ENCODE results near the gene CALML3.

DNA sequence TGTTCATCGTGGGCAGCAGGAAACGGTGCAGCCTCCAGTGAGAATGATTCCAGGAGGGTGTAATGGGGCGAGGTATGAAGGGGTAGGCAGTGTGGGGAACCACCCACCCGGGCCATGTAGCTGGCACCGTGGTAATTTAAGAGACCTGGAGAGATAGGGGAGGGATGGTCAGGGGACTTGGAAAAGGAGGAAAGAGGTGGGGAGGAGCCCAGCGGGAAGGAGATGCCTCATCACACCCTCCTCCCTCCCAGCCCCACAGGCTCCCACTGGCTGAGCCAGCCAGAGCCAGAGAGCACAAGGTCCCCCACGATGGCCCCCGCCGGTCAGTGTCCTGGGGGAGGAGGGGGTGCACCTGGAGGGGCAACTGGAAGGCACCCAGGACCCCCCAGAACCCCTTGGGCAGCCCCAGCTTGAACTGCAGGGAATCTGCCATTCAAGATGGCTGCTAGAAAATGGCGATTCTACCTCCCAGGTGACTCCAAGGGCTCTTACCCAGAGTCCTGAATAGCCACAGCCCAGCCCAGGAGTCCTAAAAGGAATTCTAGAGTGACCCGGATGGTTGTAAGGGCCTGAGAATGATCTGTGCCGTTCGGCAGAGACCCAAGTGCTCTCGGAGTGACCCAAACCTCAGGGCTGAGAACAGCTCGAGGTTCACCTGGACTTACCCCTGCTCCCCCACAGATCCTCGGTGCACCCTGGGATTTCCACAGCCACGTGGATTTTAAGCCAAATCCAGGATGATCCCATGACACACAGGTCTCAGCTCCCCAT, 28.8 kb downstream of the CALML3 start:
- TF ChIP-seq, protein P1, sequence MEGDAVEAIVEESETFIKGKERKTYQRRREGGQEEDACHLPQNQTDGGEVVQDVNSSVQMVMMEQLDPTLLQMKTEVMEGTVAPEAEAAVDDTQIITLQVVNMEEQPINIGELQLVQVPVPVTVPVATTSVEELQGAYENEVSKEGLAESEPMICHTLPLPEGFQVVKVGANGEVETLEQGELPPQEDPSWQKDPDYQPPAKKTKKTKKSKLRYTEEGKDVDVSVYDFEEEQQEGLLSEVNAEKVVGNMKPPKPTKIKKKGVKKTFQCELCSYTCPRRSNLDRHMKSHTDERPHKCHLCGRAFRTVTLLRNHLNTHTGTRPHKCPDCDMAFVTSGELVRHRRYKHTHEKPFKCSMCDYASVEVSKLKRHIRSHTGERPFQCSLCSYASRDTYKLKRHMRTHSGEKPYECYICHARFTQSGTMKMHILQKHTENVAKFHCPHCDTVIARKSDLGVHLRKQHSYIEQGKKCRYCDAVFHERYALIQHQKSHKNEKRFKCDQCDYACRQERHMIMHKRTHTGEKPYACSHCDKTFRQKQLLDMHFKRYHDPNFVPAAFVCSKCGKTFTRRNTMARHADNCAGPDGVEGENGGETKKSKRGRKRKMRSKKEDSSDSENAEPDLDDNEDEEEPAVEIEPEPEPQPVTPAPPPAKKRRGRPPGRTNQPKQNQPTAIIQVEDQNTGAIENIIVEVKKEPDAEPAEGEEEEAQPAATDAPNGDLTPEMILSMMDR (IDR thresholded peaks at IDR 0.05; ENCODE audit: insufficient read depth, low read depth, low read length) = no peak
- no peak for TF ChIP-seq EZH2 (IDR thresholded peaks at IDR 0.05; ENCODE audit: insufficient read depth, low read length)
